Stimulated activated CD4-positive, alpha-beta T cell treated with anti-CD3 and anti-CD28 coated beads, TNF-alpha, amount 100 ng/mL, for 24 hours (primary cell): ENCODE data around the gene TSKU.
"Not testable (repeated sequence)": the region's sequence is repeated elsewhere in the genome, so short reads cannot be mapped to it uniquely, and the experiment has no call there.

Experiments used
- DNase-seq, 3 experiments: peaks; one replicate each; pipeline ENCODE4 v3.0.0-alpha.2; 2020; ENCODE audit warnings: low read depth in 3 of 3

TSKU gene

DNA sequence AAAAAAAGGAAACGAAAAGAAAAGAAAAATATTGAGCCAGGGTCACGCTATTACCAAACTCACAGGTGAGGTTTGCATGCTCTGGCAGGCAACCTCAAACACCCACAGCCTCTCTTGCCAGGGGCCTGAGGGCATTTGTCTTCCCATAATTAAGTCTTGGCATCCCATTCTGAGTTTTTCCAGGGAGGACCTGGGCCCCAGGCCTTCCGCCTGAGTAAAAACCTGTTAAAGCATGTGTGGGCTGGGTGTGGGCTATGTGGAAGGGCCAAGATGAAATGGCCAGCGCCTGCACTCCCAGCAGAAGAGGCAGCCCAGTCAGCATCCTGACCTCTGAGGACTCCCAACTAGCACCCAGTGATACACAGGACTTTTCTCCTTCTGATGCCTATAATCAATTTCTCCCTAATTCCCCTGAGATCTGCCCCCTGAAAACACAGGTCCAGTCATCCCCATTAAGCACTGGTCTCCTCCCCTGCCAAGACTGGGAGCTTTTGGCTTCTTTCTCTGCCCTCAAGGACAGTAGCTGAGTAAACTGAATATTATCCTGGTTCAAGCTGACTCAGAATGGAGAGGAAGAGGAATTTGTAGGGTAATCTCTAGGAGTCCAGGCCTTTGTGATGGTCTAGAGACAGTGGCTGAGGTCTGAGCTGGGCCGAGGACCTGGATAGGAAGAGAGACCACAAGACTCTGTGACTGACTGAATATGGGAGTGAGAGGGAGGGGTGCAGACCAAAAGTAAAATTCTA is 42.0 kb downstream of the TSKU start:
- no peak for DNase-seq

DNA sequence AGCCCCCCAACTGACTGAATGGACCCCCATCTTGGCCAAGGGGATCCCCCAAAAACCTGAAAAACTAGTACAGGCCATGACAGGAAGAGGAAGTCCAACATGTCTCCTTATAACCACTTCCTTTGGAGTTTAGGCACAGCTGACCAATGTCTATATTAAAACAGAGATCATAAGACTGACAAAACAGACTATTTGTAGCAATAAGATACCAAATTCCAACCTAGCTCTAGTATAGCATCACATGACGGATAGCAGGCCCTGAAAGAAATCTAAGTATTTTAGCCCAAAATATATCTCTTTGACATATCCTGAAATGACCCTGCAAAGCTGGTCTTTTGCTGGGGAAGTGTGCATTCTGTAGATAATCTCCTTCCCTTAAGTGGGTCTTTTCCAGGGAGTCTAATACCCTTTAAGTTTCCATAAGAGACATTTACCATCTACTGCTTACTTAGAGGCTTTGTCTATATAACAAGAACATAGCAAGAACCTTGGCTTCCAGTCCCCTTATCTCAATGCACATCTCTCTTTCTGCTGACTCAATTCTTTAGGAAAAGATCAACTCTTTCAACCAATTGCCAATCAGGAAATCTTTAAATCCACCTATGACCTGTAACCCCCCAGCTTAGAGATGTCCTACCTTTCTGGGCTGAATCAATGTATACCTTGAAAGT is 42.7 kb downstream of the TSKU start:
- no peak for DNase-seq

DNA sequence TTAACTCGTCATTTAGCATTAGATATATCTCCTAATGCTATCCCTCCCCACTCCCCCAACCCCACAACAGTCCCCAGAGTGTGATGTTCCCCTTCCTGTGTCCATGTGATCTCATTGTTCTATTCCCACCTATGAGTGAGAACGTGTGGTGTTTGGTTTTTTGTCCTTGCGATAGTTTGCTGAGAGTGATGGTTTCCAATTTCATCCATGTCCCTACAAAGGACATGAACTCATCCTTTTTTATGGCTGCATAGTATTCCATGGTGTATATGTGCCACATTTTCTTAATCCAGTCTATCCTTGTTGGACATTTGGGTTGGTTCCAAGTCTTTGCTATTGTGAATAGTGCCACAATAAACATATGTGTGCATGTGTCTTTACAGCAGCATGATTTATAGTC is 43.4 kb downstream of the TSKU start:
- DNase-seq, result not testable (repeated sequence)

DNA sequence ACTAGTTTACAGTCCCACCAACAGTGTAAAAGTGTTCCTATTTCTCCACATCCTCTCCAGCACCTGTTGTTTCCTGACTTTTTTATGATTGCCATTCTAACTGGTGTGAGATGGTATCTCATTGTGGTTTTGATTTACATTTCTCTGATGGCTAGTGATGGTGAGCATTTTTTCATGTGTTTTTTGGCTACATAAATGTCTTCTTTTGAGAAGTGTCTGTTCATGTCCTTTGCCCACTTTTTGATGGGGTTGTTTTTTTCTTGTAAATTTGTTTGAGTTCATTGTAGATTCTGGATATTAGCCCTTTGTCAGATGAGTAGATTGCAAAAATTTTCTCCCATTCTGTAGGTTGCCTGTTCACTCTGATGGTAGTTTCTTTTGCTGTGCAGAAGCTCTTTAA is 43.8 kb downstream of the TSKU start:
- DNase-seq, result not testable (repeated sequence)

DNA sequence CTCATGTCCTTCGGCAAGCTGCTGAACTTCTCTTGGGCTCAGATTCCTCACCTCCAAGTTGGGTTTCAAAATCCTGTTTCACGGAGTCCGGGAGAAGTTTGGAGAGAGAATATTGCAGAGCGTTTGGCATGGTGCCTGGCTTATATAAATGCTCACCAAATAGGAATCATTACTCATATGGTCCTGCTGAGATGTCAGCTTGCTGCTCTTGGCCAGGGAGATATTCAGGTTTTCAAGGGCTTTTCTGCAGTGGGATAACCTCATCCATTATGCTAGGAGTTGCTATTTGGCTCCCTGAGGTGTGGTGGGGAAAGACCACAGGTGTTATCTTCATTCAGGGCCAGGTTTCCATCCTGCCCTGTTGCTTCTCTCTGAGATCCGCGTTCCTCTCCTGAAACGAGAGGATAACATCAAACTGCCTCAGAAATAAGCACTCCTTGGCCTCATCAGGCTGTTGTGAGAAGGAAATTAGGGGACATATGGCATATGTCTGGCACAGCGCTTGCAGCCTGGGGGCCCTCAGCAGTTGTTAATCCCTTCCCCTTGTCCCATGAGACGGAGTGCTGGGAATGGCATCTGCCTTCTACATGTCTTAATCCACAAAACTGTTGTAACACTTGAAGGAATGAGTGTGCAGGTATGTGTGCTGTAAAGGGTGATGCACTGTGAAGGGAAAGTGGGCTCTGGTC is 47.6 kb downstream of the TSKU start:
- no peak for DNase-seq

DNA sequence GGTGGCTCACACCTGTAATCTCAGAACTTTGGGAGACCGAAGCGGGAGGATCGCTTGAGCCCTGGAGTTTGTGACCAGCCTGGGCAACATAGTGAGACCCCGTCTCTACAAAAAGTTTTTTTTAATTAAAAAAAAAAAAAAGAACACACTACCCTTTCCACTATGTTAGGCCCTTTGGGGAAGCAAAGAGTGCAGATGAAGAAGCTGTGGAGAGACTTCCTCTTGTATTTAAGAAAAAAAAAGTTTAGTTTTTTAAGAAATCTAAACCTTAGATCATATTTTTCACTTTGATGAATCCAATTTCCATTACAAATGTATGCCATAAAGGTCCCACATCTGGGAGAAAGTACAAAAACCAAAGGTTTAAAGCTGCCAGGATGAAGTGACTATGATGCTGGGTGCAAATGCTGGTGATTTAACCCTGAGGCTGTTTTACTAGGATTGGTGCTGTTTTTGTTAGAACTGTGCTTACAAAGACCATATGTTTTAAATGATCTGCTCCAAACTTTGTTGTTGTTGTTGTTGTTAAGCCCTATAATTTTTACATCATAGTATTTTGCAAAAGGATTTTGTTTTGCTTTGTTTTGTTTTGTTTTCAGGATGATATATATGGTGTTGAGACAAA is 48.6 kb downstream of the TSKU start:
- no peak for DNase-seq

DNA sequence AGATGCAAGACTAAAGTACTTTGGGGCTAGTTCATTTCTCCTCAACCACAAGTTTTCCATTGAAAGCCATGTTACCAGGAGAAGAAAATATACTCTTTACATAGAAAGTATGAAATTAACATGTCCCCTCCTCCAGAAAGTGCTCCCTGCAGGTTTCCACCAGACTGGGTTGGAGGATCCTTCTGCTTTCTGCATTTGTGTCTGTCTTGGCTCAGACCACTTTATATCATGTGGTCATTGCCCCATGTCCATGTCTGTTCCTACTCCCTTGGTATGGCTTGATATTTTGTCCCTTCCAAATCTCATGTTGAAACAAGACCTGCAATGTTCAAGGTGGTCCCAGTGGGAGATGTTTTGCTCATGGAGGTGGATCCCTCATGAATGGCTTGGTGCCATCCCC is 49.2 kb downstream of the TSKU start:
- DNase-seq, result no peak

DNA sequence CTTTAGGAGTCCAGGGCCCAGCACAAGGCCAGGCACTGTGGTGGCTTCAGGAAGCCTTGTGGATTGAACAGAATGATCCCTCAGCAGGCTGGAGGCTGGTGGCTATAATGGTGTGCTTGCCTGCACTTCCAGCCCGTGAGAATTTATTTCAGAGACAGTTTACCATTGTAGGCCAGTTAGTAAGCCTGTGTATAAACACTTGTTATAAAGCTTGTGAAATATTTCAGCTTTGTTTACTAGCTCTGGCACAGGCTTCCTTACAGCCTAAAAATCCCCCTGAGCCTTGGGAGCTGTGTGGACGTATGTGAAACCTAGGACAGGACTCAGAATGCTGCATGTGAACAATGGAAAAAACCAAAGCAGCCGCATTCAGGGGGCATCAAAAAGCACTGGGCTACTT is 51.0 kb downstream of the TSKU start:
- DNase-seq, result no peak

DNA sequence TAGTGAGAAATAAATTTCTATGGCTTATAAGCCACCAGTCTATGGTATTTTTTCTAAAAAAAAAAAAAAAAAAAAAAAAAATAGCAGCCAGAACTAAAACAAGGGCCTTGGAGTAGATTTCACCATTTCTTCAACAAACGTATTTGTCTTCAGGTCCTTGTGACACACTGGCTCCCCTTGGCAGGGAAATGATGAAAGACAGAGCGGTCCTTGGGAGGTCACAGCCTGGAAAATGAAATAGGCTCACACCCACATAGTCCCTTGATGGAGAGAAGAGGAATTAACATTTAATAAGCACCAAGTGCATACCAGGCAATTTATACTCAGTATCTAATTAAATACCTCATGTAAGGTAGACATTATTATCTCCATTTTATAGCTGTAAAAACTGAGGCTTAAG is 51.9 kb downstream of the TSKU start:
- DNase-seq, result no peak

DNA sequence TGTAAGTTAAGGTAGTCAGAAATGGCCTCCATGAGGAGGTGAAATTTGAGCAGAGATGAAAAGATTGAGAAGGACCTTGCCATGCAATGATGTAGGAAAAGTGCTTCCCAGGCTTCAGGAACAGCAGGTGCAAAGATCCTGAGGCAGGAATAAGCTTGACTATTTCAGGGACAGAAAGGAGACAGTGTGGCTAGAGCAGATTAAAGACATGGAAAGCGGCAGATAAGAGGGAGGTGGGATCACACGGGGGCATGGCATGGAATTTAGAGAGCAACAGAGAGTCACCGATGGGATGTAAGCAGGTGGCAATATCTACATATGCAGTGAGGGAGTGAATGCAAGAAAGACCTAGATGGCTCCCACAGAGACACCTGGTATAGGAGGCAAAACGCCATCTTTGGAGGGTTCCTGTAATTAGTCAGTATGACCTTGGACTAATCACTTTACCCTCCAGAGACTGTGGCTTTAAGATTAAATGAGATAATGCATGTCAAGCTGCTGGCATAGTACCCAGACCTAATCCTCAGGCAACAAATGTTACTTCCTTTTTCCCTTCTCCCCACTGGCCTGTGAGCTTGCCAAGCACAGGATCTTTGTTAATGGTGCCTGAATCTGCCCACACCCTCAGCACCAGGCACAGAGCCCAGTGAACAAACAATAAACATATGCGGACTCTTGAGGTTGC is 52.9 kb downstream of the TSKU start:
- no peak for DNase-seq

DNA sequence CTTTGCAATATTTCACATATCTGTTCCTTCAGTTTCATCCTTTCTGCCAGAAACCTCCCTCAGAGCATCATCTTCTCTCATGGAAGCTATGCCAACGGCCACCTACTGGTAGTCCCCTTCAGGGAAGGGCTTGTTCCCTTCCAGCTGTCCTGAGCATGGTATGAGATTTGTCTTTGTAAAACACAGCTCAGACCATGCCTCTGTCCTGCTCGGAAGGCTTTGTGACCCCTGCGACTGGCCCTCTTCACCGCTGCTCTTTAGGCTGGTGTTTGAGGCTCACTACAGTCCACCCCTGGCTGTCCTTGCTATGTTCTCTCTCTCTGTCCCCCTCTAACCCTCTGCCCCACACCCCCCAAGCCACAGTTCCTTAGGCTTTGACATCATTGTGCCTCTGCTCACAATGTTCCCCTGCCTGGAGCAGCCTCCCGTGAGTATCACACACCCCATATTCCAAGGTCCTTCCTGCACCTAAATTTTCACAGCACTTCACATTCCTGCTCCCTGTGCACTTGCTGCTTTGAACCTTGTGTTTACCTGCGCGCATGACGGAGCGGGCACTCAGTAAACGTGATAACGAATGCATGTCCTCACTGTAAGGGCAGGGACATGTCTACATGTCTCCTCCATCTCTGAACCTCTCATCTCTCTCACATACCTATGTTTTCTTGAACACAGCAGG is 53.6 kb downstream of the TSKU start:
- no peak for DNase-seq

DNA sequence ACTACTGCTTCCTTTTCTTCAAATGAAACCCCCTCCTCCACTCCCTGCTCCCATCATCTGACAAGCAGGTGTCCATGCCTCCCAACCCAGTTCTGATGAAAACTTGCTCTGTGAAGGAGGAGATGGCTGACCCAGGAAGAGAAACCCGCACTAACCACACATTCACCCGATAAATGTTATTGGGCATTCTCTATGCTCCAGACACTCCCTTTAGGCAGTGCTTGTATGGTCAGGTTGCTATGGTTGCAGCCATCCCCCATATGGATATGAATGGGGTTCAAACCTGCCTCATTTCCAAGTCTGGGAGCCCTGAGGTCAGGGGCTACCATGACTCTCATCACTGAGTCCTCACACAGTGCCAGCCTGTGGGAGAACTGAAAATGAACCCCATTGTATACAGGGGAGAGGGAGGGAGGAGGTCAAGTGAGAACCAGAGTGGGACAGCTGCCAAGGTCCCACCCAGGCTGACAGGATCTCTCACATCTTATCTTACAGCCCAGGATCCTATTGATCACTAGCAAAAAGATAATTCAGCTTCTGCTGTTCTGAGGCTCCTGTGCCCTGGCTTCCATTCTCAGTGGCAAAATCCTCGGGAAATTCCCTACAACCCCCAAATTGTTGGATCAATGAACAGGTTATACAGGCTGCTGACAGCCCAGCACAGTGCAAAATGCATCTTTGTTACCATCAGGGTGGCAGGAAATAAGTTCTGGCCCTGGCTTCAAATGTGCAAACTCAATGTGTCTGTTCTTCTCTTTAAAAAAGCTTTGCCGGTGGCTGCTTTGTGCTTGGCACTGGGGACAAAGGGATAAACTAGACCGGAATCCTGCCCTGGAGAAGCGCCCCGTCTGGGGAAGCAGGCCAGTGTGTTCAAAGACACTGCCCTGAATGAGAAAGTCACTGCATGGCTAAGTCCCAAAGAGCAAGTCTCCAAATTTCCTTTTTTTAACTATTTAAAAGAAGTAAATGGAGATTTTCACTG is 54.8 kb downstream of the TSKU start:
- no peak for DNase-seq

DNA sequence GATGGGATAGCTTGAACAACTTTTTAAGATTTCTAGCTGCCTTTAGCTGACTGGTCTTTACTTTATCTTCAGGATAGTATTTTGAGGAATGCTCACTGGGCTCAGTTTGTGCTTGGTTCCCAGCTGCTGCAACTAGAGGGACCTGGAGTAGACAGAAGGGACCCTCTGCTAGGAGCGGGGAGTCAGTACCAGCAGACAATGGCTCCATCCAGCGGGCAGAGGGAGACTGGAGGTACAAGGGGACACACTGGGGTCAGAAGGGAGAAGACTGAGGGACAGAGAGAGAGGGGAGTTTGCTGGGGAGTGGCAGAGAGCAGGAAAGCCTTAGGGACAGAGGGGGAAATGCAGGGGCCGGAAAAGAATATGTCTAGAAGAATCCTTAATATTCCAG is 55.5 kb downstream of the TSKU start:
- no peak for DNase-seq

DNA sequence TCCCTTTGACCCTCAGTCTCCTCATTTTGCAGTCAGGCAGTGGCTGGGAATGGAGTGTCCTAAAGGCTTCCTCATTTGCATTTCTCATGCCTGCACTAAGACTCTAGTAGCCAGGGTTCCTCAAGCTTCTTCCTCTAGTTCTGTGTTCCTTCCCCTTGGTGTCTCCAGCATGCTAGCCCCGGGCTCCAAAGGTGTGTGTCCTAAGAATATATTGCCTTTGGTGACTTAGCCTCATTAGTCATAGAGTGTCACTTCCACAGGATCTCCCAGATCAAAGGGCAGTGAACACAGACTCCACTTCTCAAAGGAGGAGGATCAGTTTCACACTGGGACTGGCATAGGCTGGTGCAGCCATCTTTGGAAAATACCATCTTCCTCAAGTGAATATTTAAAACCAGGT is 56.2 kb downstream of the TSKU start:
- DNase-seq, result no peak

DNA sequence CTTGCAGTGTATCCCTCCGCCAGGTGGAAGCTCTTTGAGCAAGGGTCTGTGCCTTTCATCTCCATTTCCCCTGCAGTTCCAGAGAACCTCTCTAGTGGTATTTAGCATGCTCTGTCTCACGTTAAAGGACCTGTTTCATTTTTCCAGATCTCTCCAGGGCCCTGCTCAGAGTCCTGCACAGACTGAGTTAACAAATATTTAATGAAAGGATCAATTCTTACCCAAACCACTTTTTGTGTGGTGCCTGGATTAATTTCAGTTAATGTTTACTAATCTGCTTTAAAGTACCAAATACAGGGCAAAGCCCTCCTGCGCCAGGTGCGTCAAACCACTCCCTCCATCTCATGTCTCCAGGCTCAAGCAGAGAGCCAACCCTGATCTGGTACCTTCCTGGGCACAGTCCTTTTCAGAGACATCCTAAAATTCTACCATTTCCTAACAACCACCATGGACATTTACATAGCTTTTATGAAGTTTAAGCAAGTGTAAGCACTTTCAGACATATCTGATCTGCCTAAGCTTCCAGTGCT is 58.8 kb downstream of the TSKU start:
- DNase-seq, result no peak

DNA sequence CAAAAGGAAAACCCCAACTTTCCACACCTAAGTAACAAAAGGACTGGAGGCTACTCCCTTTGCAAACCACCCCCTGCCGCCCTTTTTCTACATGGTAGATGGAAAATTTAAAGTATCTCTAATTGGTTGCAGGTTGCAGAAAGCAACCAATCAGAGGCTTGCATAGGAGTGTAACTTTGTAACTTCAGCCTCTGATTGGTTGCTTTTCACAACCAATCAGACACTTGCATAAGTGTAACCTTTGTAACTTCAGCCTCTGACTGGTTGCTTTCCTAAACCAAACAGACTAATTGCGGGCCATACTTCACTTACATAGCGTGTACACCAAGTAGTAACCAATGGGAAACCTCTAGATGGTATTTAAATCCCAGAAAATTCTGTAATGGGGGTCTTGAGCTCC is 60.8 kb downstream of the TSKU start:
- no peak for DNase-seq

DNA sequence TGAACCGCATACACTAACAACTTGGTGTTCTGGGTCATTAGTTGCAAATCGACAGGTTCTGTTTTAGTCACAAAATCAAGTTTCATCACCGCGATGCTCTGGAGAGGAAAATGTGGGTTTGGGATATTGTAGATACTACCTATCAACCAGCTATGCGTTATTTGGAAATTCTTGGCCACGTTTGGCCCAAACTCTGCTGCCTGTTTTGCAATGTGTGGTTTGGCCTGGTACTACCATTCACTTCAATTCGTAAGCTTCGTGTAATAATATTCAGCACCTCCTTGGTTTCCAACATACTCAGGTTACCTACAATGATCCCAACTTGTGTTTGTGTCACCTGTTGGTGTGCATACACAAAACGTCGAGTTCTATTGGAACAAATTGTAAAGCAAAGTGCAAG is 61.4 kb downstream of the TSKU start:
- DNase-seq, result no peak

DNA sequence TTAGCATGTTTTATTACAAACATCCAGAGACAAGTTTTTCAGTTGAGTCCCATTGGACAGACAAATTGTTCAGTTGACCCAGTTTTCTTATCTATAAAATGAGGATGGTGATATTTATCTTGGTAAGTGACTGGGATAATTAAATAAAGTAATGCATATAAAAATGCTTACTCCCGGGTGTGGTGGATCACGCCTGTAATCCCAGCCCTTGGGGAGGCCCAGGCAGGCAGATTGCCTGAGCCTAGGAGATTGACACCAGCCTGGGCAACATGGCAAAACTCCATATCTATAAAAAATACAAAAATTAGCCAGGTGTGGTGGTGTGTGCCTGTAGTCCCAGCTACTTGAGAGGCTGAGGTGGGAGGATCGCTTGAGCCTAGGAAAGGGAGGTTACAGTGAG is 61.9 kb downstream of the TSKU start:
- no peak for DNase-seq

DNA sequence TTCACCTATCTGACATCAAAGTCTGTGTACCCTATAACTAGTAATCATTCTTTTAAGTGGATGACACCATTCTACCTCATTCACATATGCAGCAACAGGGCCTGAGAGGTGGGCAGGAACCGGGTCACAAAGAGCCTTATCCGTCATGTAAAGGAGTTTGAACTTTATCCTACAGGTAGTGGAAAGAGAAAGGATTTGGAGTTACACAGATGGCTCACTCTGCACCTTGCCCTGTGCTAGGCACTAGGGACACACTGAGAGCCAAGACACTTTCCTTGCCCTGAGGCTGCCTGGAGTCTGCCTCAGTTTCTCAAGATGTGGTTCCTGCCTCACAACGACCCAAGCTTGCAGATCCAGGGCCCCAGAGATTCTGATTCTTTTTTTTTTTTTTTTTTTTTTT is 63.3 kb downstream of the TSKU start:
- no peak for DNase-seq
